ENCODE results near the gene NPR1. TPM values are rescaled to one million over a fixed set of nuclear protein-coding genes. Genes with fewer than 3 reads are reported as not detected.

NPR1 gene
- total and polyA plus RNA-seq, 2 of the 13 experiments (the other 11 are each of a cell fraction or from before 2014, with no cell fraction given), result not detected

GRCh38 chr1:153651771-153652170 lies 26.7 kb upstream of the NPR1 start:
- no peak for FAIRE-seq
- TF ChIP-seq FLYWCH1 (CRISPR knock-in tag; IDR thresholded peaks at IDR 0.05) (no peak), ZNF543 (CRISPR knock-in tag; IDR thresholded peaks at IDR 0.05) (no peak), PRPF4 (IDR thresholded peaks at IDR 0.05; ENCODE audit: low read depth, low read length, poor library complexity, severe bottlenecking) (no peak), SMARCE1 (IDR thresholded peaks at IDR 0.05; ENCODE audit: borderline replicate concordance) (no peak), CBX5 (CRISPR knock-in tag; IDR thresholded peaks at IDR 0.05; ENCODE audit: borderline replicate concordance) (no peak), SNRNP70 (IDR thresholded peaks at IDR 0.05; ENCODE audit: low read depth, low read length) (no peak), KDM2A (CRISPR knock-in tag; IDR thresholded peaks at IDR 0.05; ENCODE audit: borderline replicate concordance, low read depth) (no peak), ZNF546 (CRISPR knock-in tag; conservative IDR thresholded peaks at IDR 0.05) (no peak), CCAR2 (optimal IDR thresholded peaks at IDR 0.05; ENCODE audit: low read depth, low read length) (no peak), ATF7-NPFF (CRISPR knock-in tag; IDR thresholded peaks at IDR 0.05; ENCODE audit: low read depth) (no peak)
- TF ChIP-seq, protein P1, sequence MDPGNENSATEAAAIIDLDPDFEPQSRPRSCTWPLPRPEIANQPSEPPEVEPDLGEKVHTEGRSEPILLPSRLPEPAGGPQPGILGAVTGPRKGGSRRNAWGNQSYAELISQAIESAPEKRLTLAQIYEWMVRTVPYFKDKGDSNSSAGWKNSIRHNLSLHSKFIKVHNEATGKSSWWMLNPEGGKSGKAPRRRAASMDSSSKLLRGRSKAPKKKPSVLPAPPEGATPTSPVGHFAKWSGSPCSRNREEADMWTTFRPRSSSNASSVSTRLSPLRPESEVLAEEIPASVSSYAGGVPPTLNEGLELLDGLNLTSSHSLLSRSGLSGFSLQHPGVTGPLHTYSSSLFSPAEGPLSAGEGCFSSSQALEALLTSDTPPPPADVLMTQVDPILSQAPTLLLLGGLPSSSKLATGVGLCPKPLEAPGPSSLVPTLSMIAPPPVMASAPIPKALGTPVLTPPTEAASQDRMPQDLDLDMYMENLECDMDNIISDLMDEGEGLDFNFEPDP (CRISPR knock-in tag; conservative IDR thresholded peaks at IDR 0.05), result no peak
- H3K36me3 ChIP-seq (replicated peaks in 1 of 2; ENCODE audit: control insufficient read depth in 1 of 2, insufficient read depth in 2 of 2, low read length in 2 of 2), result no peaks in the 10 kb centered on the region
- H3K9me3 ChIP-seq (ENCODE audit: low read length), result no peaks in the 10 kb centered on the region
- no peak overlapping the region for H2AFZ ChIP-seq (ENCODE audit: low read length)
- POLR2A ChIA-PET, result interaction anchor here (1.0 to 1.6 kb wide), 2 partner anchors 18 to 25 kb away, joined by 3 to 4 read pairs; partner anchors contain the start of gene CHTOP
- no peak overlapping the region for H3K4me3 ChIP-seq (replicated peaks in 1 of 3; ENCODE audit: insufficient read depth in 1 of 3, low read depth in 2 of 3, low read length in 3 of 3)
- BruUV-seq (replicated peaks), result no TSS peak
- intact Hi-C loops (cut with micrococcal nuclease; ENCODE audit: unreplicated experiment), result no loop called here
- H3K27me3 ChIP-seq (ENCODE audit: control insufficient read depth in 1 of 2, insufficient read depth in 2 of 2, low read length in 2 of 2), result no peaks in the 10 kb centered on the region
- DNase-seq (ENCODE audit: low spot score), result no peak
- no peak overlapping the region for H3K27ac ChIP-seq (ENCODE audit: extremely low read length, insufficient read depth, low read length)
- CTCF ChIA-PET (ENCODE audit: low intra/inter-chr PET ratio, low total read pairs), result no interaction called here
- H3K79me2 ChIP-seq (ENCODE audit: insufficient read depth, low read length), result no peaks in the 10 kb centered on the region
- H3K9ac ChIP-seq (ENCODE audit: insufficient read depth, low read depth, low read length), result no peak overlapping the region
- WGBS (ENCODE audit: low lambda C conversion rate), result 73% methylated on average over 1 of the region's 1 CpG
- H4K20me1 ChIP-seq (ENCODE audit: insufficient read depth, low read length), result no peaks in the 10 kb centered on the region
- ATAC-seq, result no peak
- in situ Hi-C loops (cut with HindIII; ENCODE audit: extremely low pct_ligation_motif_present, low pct_unique_long_range_greater_than_20kb), result no loop called here
- no peak overlapping the region for H3K4me2 ChIP-seq (ENCODE audit: low read depth, low read length)
- peaks cover 33% of the 10 kb centered on the region for H3K4me1 ChIP-seq (ENCODE audit: insufficient read depth, low read length)

All from HepG2 (cell line).